Epithelial cell of prostate (primary cell): ENCODE results near the gene ABHD16A.

Experiments
- DNase-seq: peaks from one replicate; pipeline ENCODE4 v3.0.0-alpha.2; 2011; ENCODE audit warnings: low read depth, low spot score
- H3K27ac ChIP-seq: fragments of 450-650 bp; 2 replicates; pipeline ENCODE4 v1.5.1; 2017; ENCODE audit warnings: mild to moderate bottlenecking

Gene ABHD16A

GRCh38 chr6:31664790-31665500 lies 38.2 kb downstream of the ABHD16A start, which contains the start of gene GPANK1:
Gene GPANK1, minus strand, starts transcription at chr6:31664997. Its CDS starts 519 bp downstream, at chr6:31664478.
- H3K27ac ChIP-seq: peak within 1 kb of the TSS; percentile 89
- peak; percentile 83 for DNase-seq

GRCh38 chr6:31663961-31664789 lies 38.9 kb downstream of the ABHD16A start:
- DNase-seq: peak; percentile 27
- H3K27ac ChIP-seq: peak overlapping the region; percentile 89

GRCh38 chr6:31663126-31663960 lies 39.8 kb downstream of the ABHD16A start:
- peak overlapping the region; percentile 89 for H3K27ac ChIP-seq
- no peak for DNase-seq

GRCh38 chr6:31662124-31662723 lies 40.9 kb downstream of the ABHD16A start:
- no peak for DNase-seq
- no peak overlapping the region for H3K27ac ChIP-seq

GRCh38 chr6:31661262-31662123 lies 41.6 kb downstream of the ABHD16A start:
- DNase-seq: no peak
- H3K27ac ChIP-seq: peak overlapping the region; percentile 78

- DNase-seq: no peak
- peak within 1 kb of the TSS; percentile 78 for H3K27ac ChIP-seq
Measured at GRCh38 chr6:31660381-31661261, 42.5 kb downstream of the ABHD16A start, which contains the start of gene C6orf47. Gene C6orf47, minus strand, starts transcription at chr6:31660778. Its CDS starts 831 bp downstream, at chr6:31659947.

GRCh38 chr6:31659649-31660380 lies 43.3 kb downstream of the ABHD16A start:
- H3K27ac ChIP-seq: peak overlapping the region; percentile 78
- no peak for DNase-seq

- peak overlapping the region; percentile 78 for H3K27ac ChIP-seq
- no peak for DNase-seq
Measured at GRCh38 chr6:31658983-31659648, 44.0 kb downstream of the ABHD16A start.

GRCh38 chr6:31658158-31658688 lies 44.9 kb downstream of the ABHD16A start:
- no peak overlapping the region for H3K27ac ChIP-seq
- no peak for DNase-seq

GRCh38 chr6:31657406-31658157 lies 45.5 kb downstream of the ABHD16A start:
- DNase-seq: no peak
- no peak overlapping the region for H3K27ac ChIP-seq

GRCh38 chr6:31655349-31656237 lies 47.5 kb downstream of the ABHD16A start, which contains the start of gene APOM:
Gene APOM, plus strand, starts transcription at chr6:31655894. Its CDS starts 73 bp downstream, at chr6:31655967.
- no peak for DNase-seq
- no peak within 1 kb of the TSS for H3K27ac ChIP-seq

GRCh38 chr6:31654574-31655348 lies 48.4 kb downstream of the ABHD16A start:
- DNase-seq: no peak
- no peak overlapping the region for H3K27ac ChIP-seq

GRCh38 chr6:31652925-31653724 lies 50.0 kb downstream of the ABHD16A start:
- DNase-seq: no peak
- peak overlapping the region; percentile 95 for H3K27ac ChIP-seq
